ENCODE data around the gene RBMS1.
"Not testable (repeated sequence)": the region's sequence is repeated elsewhere in the genome, so short reads cannot be mapped to it uniquely, and the experiment has no call there.

The RBMS1 gene

DNA sequence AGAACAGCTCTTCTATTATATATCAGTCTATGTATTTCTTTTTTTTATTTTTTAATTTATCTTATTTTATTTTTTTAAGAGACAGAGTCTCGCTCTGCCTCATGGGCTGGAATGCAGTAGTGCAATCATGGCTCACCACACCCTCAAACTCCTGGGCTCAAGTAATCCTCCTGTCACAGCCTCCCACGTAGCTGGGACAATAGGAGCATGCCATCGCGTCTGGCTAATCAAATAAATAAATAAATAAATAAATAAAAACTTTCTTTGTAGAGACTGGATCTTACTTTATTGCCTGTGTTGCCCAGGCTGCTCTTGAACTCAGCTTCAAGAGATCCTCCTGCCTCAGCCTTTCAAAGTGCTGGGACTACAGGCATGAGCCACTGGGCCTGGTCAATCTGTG is 117.0 kb downstream of the RBMS1 start:
- no peak for DNase-seq

DNA sequence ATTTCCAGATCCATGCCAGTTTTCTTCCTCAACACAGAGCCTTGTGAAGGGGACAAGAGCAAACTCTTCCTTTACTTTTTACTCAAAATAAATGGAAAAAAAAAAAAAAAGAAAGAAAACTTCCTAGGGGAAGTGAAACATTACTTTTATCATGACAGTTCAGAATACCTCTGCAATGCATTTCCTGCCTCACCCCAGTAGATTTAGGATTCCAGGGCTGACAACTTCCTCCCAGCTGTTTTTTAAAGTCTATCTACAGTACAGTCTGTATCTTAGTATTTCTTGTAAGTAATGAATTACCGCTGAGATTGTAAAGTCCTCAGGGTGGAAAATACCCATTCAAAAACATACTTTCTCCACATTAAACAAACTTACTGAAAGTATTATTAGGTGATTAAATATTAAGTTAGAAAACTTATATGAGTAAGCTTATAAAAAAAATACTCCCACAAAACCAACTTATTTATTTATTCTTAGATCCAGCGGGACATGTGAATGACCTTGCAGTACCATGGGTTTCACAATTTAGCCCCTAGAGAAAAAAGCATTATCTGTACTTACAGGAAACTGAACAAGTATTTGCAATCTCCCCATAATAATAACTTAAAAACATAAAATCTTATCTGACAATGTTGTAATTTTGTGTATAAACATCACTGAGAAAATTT is 117.7 kb downstream of the RBMS1 start:
- no peak for DNase-seq

DNA sequence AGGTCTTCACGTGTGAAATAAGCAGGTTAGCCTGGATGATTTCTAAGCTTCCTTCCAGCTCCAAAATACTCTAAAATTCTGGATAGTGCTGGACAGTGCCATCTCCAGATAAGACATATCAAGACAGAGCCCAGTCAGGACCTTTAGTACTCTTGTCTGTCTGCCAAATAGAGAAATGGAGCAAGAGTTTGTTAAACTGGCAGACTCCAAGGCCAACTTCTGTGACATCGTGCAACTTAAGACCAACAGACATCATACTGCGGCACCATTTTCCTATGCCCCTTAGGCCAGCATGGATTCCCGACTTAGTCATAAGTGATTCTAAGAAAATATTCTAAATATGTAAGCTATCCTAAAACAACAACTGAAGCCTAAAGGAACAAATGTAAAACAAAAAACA is 118.6 kb downstream of the RBMS1 start:
- DNase-seq: no peak

DNA sequence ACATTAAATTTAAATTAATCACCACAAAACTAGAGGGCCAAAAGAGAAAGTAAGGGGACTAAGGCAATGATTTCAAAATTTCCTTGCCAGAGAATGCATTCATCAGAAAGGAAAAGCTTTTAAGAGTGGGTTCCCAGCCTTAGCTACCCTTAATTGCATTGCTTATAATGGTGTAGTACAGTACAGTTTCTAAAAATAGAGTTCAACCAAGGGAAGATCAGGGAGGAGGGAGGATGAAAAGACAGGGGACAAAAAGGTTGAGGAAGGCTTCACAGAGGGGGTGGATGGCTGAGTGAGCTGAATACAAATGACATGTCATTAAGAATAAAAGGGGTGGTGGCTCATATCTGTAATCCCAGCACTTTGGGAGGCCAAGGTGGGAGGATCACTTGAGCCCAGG is 119.9 kb downstream of the RBMS1 start:
- no peak for DNase-seq

DNA sequence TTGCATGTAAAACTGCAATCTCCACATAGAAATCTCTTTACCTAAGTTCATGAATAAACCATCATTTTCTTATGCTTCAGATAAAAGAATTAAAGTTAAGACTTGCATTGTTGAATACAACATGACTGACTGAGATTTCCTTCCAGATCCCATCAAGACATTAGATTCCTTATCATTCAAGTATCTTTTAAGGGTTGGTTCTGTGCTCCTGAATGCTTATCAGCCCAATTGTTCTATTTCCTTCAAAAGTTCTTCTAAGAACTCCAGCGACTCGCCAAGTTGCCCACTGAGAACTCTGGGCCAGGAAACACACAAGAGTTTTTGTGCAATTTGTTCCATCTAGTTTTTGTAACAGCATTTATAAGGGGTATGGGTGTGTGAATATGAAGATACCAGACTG is 120.3 kb downstream of the RBMS1 start:
- no peak for DNase-seq

DNA sequence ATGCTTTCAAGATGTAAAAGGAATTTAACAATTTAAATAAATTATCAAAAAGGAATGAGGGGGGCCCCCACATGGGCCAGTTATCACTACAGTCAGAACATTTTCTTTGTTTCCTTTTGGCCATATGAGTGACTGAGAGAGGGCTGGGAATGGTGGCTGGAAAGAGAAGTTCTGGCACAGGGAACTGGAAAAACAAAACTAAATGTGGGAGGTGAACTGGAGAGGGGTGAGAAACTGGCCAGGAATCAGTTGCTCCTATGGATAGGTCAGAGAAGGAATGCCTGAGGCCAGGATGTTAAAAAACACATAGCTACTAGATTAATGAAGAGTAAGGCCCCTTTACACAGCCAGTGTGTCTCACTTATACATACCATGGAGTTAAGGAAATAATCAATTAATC is 121.0 kb downstream of the RBMS1 start:
- no peak for DNase-seq

DNA sequence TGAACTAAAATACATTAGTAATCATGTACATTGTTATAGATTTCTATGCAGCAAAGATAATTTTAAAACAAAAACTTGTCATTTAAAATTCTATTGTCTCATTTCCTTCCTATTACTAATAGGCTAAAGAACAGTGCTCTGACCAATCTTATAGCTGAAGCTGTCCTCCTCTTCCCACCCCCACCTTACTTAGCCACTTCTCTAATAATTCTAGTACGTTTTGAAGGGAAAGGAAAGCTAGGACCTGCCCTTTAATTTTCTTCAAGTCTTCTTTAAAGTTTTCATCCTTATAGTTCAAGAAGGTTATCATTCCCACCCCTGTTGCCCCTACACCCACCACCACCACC is 121.6 kb downstream of the RBMS1 start:
- no peak for DNase-seq

DNA sequence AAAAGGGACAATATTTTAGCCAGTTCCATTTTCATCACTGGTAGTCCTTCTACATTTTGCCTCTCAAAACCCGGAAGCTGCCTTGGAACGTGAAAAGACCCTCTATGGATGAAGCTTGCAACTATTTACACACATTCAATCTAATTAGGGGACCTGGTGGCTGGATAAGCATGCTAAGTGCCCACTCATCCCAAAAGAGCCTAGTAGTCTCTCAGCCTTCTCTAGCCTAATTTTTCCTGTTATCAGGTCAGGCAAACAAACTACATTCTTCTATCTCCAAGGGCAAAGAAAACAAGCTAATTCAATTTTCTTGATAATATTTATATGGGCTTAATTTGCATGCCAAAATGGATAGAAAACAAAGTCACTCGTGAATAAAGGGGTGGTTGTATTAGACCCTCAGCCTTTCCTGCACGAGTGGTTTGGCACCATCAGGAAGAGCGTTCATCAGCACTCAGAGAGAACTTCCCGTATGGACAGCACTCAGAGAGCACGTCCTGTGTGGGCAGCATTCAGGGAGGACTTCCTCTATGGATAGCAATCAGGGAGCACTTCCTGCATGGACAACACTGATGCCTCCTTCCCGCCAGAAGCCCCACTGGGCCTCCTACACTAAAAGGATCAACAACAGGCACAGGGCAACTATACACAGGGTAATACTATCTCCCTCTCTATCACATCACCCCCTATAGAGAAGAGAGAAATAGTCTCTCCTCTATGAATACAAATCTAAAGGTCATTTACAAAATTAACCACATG is 122.2 kb downstream of the RBMS1 start:
- no peak for DNase-seq

DNA sequence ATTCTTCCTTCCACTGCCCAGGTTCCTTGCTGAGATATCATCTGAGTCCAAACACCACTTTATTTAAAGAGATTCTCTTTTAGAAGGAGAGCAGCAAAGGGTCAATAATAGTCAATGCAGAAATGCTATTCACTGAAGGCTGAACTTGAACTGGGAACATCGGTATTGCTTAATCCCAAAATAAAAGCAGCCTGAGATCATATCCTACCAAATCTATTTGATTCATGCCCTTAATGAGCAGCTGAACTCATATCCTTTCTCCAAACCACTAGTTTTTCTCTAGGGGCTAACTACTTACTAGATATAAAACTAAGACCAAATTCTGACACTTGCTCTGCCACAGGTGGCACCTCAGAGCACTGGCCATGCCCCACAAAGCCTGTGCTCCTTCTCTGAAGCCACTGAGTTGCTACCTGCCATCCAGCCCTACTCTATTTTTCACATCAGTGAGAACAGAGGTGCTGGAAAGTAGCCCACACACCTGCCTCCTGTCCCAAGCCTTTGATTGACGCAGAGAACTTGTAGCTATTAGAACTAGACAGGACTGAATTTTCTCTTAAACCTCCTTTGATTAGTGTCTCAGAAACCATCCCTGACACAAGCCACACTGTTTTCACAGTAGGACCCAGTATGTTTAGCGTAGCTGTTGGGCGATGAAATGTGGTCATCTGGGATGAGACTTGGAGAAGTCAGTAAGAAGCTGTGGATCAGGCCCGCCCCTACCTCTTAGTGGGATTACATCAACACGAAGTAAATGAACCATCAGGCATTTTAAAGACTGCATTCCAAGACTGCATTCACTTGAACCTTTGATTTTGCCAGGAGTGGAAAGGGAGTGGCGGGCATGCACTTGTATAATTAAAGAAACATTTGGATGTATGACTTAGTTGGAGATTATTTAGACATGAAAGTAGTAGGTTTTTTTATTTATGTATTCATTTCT is 124.3 kb downstream of the RBMS1 start:
- DNase-seq: no peak

DNA sequence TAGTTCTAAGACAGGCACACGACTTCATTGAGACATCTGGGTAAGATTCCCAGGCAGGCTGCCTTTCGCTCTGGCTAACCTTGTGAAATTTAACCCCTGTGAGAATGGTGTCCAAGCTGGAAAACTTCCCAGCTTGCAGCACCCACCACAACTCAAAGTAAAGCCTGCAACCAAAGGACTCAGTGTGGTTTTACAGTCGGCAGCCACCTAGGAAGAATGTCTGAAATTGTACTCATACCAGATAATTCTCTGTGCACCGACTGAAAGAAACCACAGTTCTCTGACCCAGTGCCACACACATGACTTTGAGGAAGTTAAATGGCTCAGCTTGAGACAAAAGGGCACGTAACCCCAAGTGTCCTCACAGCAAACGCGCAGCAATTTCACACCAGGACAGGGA is 125.7 kb downstream of the RBMS1 start:
- DNase-seq: no peak

DNA sequence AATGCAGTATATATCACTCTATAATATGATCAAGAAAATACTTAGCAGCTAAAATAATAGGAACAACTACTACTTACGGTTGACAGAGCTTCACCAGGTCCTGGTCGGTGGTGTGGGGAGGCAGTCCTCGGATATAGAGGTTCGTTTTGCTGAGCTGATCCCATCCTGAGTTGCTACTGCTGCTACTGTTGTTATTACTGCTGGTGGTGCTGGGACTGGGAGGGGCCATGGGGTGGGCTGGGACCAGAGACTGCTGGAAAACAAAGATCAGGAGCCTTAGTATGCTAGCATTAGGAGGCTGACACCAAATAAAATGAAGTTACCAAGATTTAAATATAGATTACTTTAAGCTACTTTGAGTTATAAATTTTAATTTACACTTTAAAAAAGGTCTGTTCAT is 126.5 kb downstream of the RBMS1 start:
- DNase-seq: not testable (repeated sequence)

DNA sequence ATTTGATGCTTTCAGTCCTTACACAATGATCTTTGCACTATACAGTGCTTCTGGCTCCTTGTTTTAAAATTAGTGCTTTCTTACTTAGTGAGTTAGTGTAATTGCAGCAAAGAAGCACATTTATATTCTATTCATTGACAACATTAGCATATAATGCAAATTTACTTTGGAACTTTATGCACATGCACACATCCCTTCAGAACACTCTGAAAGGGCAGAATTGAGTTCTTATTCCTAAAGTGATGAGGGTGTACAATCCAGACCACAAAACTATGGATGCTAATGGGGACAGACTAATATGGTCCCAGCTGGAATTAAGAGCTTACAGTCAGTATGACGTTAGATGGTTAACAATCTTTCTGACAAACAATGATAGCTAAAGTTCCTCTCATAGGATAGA is 127.1 kb downstream of the RBMS1 start:
- DNase-seq: no peak

DNA sequence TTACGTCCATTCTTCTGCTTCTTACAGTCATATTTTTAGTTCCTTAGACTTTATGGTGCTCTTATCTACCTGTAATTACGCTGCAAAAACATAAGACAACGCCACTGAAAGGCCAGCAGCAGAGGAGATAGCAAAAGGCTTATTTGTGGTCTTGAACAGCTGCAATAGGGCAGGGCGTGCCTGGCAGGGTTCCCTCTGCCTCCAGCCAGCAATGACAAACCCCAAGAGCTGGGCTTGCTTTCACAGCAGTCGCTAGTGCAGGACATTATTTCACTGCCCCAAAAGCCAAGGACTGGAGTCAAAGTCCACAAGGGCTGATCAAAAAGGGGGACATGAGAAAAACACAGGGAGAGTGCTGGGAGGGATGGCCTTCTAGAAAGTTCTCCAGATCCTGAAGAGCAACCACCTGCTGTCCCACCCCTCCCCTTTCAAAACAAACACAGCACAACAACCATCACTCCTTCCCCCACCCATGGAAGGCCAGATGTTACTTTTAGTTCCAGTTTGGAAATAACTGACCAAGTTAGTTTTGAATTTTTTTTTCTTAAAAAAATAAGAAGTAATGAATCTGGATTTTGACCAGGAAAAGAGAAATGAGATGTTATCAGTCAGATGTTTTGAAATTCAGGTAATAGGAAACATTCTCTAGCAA is 127.8 kb downstream of the RBMS1 start:
- DNase-seq: no peak

DNA sequence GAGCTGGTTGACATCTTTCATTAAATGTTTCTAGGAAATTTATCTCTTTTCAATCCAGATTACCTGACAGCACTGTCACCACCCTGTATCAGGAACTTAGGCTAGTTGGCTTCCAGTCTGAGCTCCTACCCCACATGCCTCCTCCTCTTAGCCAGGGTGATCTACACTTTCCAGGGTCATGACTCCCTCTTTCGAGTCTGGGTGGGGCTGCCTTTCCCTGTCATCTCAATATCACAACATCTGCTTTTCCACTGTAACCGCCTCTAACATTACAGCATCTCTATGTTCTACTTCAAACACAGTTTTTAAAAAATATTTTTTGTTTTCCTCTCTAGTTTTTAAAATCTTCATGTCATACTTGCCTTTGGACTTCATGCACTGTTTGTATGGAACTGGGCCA is 129.2 kb downstream of the RBMS1 start:
- no peak for DNase-seq

DNA sequence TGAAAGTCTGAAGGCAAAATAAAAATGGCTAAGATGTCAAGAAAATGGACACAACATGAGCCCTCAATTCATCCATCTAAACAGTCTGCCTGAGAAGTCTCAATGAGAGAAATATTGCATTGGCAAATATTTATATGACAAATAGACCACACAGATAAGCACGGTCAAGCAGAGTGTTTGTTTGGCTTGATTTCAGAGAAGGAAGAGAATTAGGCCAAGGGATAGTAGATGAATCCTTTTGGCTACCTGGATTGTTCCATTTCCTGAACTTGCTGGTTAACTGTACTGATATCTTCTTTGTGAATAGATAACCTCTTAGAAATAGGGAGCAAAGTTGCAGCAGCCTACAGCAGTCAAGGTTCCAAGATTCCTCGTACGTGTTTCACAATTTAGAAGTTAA is 129.6 kb downstream of the RBMS1 start:
- no peak for DNase-seq

DNA sequence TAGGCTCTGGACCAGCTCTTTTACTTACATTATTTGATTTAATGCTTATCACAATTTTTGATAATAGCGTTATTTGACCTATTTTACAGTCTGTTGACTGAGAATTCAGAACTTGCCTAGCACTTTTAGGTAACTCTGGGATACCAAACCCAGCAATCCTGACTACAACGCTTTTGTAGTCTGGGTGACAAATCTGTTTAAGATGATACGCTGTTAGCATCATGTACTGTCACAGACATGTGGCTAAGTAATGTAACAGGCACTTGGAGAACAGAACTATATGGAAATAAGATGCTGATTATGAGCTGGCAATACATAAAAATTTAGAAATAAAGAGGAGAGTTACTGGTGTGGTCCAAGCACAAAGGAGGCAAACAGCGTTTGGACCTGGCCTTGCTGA is 130.6 kb downstream of the RBMS1 start:
- no peak for DNase-seq

DNA sequence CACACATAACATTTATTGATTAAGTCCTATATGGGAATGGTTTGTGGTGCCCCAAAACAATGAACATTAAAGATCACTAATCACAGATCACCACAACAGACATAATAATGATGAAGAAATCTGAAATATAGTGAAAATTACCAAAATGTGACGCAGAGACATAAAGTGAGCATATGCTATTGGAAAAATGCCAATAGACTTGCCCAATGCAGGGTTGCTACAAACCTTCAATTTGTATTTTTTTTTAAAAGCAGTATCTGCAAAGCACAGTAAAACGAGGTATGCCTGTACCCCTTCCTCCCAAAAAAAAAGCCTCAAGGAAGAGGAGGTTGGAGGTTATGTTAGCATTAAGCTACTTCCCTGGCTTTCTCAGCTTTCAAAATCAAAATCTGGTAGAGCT is 131.1 kb downstream of the RBMS1 start:
- no peak for DNase-seq

DNA sequence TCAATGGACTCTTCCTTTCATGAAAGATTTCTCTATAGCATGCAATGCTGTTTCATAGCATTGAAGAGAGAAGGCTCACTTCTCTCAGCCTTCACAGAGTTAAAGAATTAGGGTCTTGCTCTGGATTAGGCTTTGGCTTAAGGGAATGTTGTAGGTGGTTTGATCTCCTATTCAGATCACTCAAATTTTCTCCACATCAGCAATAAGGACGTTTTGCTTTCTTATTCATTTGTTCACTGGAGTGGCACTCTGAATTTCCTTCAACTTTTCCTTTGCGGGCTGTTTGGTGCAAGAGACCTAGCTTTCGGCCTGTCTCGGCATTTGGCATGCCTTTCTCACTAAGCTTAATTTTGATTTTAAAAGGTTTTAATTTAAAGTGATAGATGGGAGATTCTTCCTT is 131.6 kb downstream of the RBMS1 start:
- no peak for DNase-seq

DNA sequence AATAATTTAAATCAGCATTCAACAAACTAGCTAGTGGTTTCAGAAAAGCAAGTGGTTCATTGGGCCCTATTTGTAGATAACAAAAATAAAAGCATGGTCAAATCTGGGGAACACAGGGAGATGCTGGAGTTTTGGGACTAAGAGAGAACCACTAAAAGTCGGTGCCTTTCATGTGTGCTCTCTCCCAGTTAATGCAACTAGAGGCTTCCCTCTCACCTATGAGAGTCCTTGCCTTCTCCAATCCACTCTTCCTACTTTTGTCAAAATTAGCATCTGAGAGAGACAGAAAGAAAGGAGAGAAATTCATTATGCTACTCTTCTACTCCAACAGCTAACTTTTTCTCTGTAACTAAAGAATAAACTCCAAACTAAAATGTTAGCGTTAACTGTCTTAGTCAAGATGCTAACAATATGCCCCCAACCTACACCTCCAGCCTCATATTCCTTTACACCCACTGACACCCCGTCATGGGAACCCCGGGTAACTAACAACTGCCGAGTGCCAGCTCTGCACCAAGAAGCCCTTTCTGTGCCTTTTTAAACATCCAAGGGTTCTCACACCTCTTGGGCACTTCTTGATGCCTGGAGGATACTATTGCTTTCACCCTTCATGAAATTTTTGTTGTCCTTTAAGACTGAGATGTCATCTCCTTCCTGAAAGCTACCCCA is 133.4 kb downstream of the RBMS1 start:
- DNase-seq: no peak

DNA sequence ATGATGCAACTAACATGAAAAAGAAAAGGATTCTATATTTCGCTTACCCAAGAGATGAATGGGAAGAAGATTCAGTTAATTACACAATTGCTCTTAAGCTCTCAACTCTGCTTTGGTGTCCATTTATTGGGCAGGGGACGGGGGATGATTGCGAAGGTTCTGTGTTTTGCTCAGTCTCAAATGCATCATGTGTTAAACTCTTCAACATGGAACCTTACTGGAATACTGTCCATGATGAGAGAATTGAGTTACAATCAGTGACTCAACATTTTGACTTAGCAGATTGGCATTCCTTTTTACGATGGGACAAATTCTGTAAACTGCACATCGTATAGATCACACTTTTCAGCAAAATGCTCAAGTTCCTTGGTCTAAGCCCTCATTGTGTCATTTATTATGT is 135.6 kb downstream of the RBMS1 start:
- DNase-seq: no peak

DNA sequence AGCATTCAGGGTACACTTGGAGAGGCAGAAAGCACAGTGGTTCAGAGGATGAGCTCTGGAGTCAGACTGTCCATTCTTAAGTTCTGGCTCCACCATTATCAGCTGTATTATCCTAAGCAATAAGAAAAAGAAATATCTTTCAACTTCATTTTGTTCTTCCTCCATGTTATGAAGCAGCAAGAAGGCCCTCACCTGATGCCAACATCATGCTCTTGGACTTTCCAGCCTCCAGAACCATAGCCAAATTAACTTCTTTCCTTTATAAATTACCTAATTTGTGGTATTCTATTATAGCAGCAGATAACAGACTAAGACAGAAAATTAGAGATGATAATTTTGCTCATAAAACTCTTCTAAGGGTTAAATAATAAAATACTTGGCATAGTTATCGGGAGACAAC is 137.1 kb downstream of the RBMS1 start:
- DNase-seq: no peak

DNA sequence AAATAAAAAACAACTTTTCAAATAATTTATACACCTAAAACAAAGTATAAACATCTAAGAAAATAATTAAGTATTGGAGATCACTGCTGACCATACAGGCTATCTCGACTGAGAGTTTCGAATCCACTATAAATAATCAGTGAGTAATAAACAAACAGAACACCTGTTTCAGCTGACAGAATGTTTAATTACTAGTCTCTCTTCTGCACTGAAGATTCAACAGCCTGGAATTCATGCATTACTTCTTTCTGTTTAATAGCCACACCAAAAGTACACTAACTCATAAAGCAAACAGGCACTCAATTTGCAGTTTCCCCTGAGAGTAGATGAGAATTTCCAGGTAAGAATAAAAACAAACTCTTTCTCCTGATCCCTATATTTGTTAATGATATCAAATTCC is 138.5 kb downstream of the RBMS1 start:
- no peak for DNase-seq

DNA sequence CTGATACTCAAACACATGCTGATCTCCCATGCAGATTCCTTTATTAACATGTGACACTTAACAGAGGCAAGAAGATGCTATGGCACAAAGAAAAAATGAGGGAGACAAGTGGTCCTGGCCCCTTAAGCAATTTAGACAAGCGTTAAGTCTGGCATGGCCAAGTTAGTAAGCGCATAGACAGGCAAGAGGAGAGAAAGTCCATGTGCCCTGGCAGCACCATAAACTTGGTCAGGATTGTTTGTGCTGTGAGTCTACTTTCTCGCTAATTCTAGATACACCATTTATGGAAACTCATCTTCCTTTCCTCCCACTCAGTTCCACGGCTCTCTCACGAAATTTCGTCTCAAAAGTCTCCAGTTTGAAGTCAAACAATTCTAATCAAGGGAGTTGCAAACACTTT is 138.9 kb downstream of the RBMS1 start:
- DNase-seq: no peak
